HepG2 (cell line): ENCODE measurements around the gene PLEKHN1. TPM values are rescaled to one million over a fixed set of nuclear protein-coding genes. Genes with fewer than 3 reads are reported as not detected.
A peak's percentile ranks its signal among the peaks of the same experiment; 100 is the strongest.

Experiments
- ARHGAP35 ChIP-seq: sonication (generic); formaldehyde crosslinking; IDR thresholded peaks from 2 replicates; pipeline ENCODE4 v1.9.0; 2022; ENCODE audit warnings: mild to moderate bottlenecking, inconsistent platforms, moderate library complexity, missing genetic modification reagents, borderline replicate concordance
- FOXO1 ChIP-seq: sonication (generic); formaldehyde crosslinking; IDR thresholded peaks from 2 replicates; pipeline ENCODE4 v1.4.0; 2020; ENCODE audit warnings: missing genetic modification reagents
- GABPA ChIP-seq, 2 experiments: IDR thresholded peaks; 2 replicates each; pipeline ENCODE4 v1.6.1; 2011 to 2016; ENCODE audit warnings: low read depth in 2 of 2, low read length in 1 of 2, missing biosample characterization in 1 of 2, missing genetic modification characterization in 1 of 2
- GLI4 ChIP-seq: sonication (generic); formaldehyde crosslinking; IDR thresholded peaks from 2 replicates; pipeline ENCODE4 v1.5.1; 2020; ENCODE audit warnings: missing genetic modification reagents, mild to moderate bottlenecking, moderate library complexity, borderline replicate concordance
- IRF2 ChIP-seq: IDR thresholded peaks from 2 replicates; pipeline ENCODE4 v1.6.1; 2018; ENCODE audit warnings: missing genetic modification reagents, missing compliant biosample characterization
- KDM5B ChIP-seq: sonication (generic); formaldehyde crosslinking; IDR thresholded peaks from 2 replicates; pipeline ENCODE4 v1.4.0; 2020; ENCODE audit warnings: missing genetic modification reagents, mild to moderate bottlenecking, borderline replicate concordance
- MEF2D ChIP-seq: sonication (generic); formaldehyde crosslinking; IDR thresholded peaks from 2 replicates; pipeline ENCODE4 v1.5.1; 2020; ENCODE audit warnings: mild to moderate bottlenecking, missing genetic modification reagents
- MXI1 ChIP-seq: IDR thresholded peaks from 3 replicates; pipeline ENCODE4 v1.6.1; 2012; ENCODE audit warnings: low read depth, low read length, inconsistent platforms, borderline replicate concordance
- NFKB2 ChIP-seq: sonication (generic); formaldehyde crosslinking; IDR thresholded peaks from 2 replicates; pipeline ENCODE4 v1.4.0; 2020; ENCODE audit warnings: missing genetic modification reagents, borderline replicate concordance
- RFXANK ChIP-seq: IDR thresholded peaks from 2 replicates; pipeline ENCODE4 v1.6.1; 2016
- TOE1 ChIP-seq: sonication (generic); formaldehyde crosslinking; IDR thresholded peaks from 2 replicates; pipeline ENCODE4 v1.4.0; 2020; ENCODE audit warnings: mild to moderate bottlenecking, missing genetic modification reagents
- ZBTB7A ChIP-seq: sonication (generic); formaldehyde crosslinking; IDR thresholded peaks from 2 replicates; pipeline ENCODE4 v1.8.0; 2022; ENCODE audit warnings: mild to moderate bottlenecking, missing genetic modification reagents
- ZBTB7B ChIP-seq: sonication (generic); formaldehyde crosslinking; IDR thresholded peaks from 2 replicates; pipeline ENCODE4 v1.4.0; 2020; ENCODE audit warnings: missing genetic modification reagents
- ZFY ChIP-seq: sonication (generic); formaldehyde crosslinking; IDR thresholded peaks from 2 replicates; pipeline ENCODE4 v1.4.0; 2020; ENCODE audit warnings: missing genetic modification reagents
- ZKSCAN8 ChIP-seq: IDR thresholded peaks from 2 replicates; pipeline ENCODE4 v1.6.1; 2016; ENCODE audit warnings: borderline replicate concordance, missing genetic modification reagents, missing compliant biosample characterization
- ZMYM4 ChIP-seq: sonication (generic); formaldehyde crosslinking; IDR thresholded peaks from 2 replicates; pipeline ENCODE4 v1.8.1; 2023; ENCODE audit warnings: mild to moderate bottlenecking, missing genetic modification reagents
- ZNF124 ChIP-seq: sonication (generic); formaldehyde crosslinking; IDR thresholded peaks from 2 replicates; pipeline ENCODE4 v1.4.0; 2020; ENCODE audit warnings: missing genetic modification reagents
- ZNF275 ChIP-seq: sonication (generic); formaldehyde crosslinking; IDR thresholded peaks from 2 replicates; pipeline ENCODE4 v1.8.0; 2022; ENCODE audit warnings: missing genetic modification reagents, mild to moderate bottlenecking, inconsistent platforms, borderline replicate concordance
- ZNF776 ChIP-seq: sonication (generic); formaldehyde crosslinking; IDR thresholded peaks from 2 replicates; pipeline ENCODE4 v1.4.0; 2020; ENCODE audit warnings: mild to moderate bottlenecking, missing genetic modification reagents
- ZSCAN21 ChIP-seq: sonication (generic); formaldehyde crosslinking; IDR thresholded peaks from 2 replicates; pipeline ENCODE4 v1.8.0; 2022; ENCODE audit warnings: mild to moderate bottlenecking, missing genetic modification reagents, moderate library complexity, borderline replicate concordance
- ZSCAN25 ChIP-seq: sonication (generic); formaldehyde crosslinking; IDR thresholded peaks from 2 replicates; pipeline ENCODE4 v1.8.0; 2022; ENCODE audit warnings: mild to moderate bottlenecking, missing genetic modification reagents
- ZSCAN9 ChIP-seq: IDR thresholded peaks from 2 replicates; pipeline ENCODE4 v1.6.1; 2016; ENCODE audit warnings: borderline replicate concordance
- polyA plus RNA-seq, 8 experiments: library from polyadenylated mRNA; depleted of rRNA in 3 of 8; stranded (reverse) in 7 of 8; unstranded in 1 of 8; fragments of >200 nt; fragmentation: Illumina TruSeq in 4 of 8; extraction: Trizol in 4 of 8; gene quantifications; 2 replicates each; pipeline versions ENCODE4 v1.2.1 to v1.2.3, GENCODE V29; 2011 to 2016; ENCODE audit warnings: low read depth in 4 of 8, missing spikeins in 1 of 8, mixed read lengths in 1 of 8; ENCODE audit not compliant: insufficient read depth in 1 of 8
- total RNA-seq, 5 experiments: library from RNA; depleted of rRNA; stranded (reverse); fragments of >200 nt; fragmentation: Illumina TruSeq; extraction: Trizol; gene quantifications; 2 replicates each; pipeline ENCODE4 v1.2.3, GENCODE V29; 2016; ENCODE audit warnings: low read depth in 1 of 5
- TF ChIP-seq, protein P1 (sequence below): sonication (generic); formaldehyde crosslinking; IDR thresholded peaks from 2 replicates; pipeline ENCODE4 v1.4.0; 2020; ENCODE audit warnings: mild to moderate bottlenecking, missing genetic modification reagents
- TF ChIP-seq, protein P2 (sequence below): sonication (generic); formaldehyde crosslinking; IDR thresholded peaks from 2 replicates; pipeline ENCODE4 v1.4.0; 2020; ENCODE audit warnings: missing genetic modification reagents, borderline replicate concordance
- TF ChIP-seq, protein P3 (sequence below): sonication (generic); formaldehyde crosslinking; IDR thresholded peaks from 2 replicates; pipeline ENCODE4 v1.4.0; 2020; ENCODE audit warnings: missing genetic modification reagents

Gene PLEKHN1
- total and polyA plus RNA-seq, 2 of the 13 experiments (the other 11 are each of a cell fraction or from before 2014, with no cell fraction given), result 0.42 to 0.58 TPM

DNA sequence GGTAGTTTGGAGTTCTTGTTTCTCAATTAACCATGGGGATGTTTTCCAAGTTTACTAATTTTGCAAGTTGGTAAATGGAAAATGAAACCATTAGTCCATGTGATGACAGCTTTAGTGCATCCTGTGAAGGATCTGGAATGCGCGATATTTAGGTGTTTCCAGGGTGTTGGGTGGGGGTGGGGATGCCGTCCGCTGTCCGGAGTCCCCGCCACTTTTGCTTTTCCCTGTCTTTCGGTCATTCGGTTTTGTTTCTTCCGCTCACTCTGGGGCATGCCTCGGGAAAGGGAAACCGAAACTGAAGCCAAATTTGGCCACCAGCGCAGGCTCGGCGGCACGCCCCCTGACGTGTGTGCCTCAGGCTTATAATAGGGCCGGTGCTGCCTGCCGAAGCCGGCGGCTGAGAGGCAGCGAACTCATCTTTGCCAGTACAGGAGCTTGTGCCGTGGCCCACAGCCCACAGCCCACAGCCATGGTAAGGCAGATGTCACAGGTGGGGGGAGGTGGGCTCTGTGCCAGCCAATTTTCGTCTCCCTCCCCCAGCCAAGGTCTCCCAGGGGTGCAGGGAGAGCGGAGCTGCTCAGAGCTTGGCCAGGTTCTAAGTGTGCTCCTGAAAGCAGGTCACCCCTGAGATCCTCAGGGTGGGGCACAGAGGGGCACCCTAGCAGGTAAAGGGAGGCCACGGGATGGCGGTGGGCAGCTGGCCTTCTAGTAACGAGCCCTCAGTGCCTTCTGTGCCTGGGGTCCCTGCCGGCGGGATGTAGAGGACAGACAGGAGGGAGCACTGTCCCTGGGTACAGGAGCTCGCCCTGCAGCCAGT, 47.0 kb downstream of the PLEKHN1 start, which contains the start of gene ISG15 (continued):
- TF ChIP-seq MEF2D (CRISPR knock-in tag) (peak; percentile 38; the same call in 1 of the 2 replicates), ZKSCAN8 (CRISPR knock-in tag) (0 out of 2 replicates have a peak, but pooled peaks have one; percentile 51), ARHGAP35 (CRISPR knock-in tag) (no peak), ZNF124 (CRISPR knock-in tag) (peak; percentile 25; the same call in 1 of the 2 replicates), NFKB2 (peak; percentile 52; the same call in 1 of the 2 replicates), KDM5B (CRISPR knock-in tag) (peak; percentile 86), MXI1 (peak; percentile 65; the same call in 1 of the 3 replicates), RFXANK (CRISPR knock-in tag) (0 out of 2 replicates have a peak, but pooled peaks have one; percentile 42), ZBTB7B (CRISPR knock-in tag) (peak; percentile 47; the same call in 1 of the 2 replicates), ZMYM4 (CRISPR knock-in tag) (peak; percentile 51; the same call in 1 of the 2 replicates), GLI4 (CRISPR knock-in tag) (peak; percentile 9; the same call in 1 of the 2 replicates), TOE1 (no peak), ZSCAN21 (CRISPR knock-in tag) (peak; percentile 67), ZNF776 (CRISPR knock-in tag) (peak; percentile 31; the same call in 1 of the 2 replicates), ZFY (CRISPR knock-in tag) (0 out of 2 replicates have a peak, but pooled peaks have one; percentile 56), GABPA (IDR thresholded peaks at IDR 0.05; ENCODE audit: low read depth, low read length) (no peak), GABPA (CRISPR knock-in tag; IDR thresholded peaks at IDR 0.05; ENCODE audit: low read depth) (peak; percentile 31; the same call in 1 of the 2 replicates), ZNF275 (0 out of 2 replicates have a peak, but pooled peaks have one; percentile 56), ZBTB7A (CRISPR knock-in tag) (peak; percentile 64; the same call in 1 of the 2 replicates), ZSCAN9 (0 out of 2 replicates have a peak, but pooled peaks have one; percentile 60), FOXO1 (CRISPR knock-in tag) (peak; percentile 55), IRF2 (CRISPR knock-in tag) (peak; percentile 100), ZSCAN25 (CRISPR knock-in tag) (peak; percentile 47; the same call in 1 of the 2 replicates)
- TF ChIP-seq, protein P1, sequence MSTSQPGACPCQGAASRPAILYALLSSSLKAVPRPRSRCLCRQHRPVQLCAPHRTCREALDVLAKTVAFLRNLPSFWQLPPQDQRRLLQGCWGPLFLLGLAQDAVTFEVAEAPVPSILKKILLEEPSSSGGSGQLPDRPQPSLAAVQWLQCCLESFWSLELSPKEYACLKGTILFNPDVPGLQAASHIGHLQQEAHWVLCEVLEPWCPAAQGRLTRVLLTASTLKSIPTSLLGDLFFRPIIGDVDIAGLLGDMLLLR (CRISPR knock-in tag), result peak; percentile 30; the same call in 1 of the 2 replicates
- TF ChIP-seq, protein P2, sequence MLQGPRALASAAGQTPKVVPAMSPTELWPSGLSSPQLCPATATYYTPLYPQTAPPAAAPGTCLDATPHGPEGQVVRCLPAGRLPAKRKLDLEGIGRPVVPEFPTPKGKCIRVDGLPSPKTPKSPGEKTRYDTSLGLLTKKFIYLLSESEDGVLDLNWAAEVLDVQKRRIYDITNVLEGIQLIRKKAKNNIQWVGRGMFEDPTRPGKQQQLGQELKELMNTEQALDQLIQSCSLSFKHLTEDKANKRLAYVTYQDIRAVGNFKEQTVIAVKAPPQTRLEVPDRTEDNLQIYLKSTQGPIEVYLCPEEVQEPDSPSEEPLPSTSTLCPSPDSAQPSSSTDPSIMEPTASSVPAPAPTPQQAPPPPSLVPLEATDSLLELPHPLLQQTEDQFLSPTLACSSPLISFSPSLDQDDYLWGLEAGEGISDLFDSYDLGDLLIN (CRISPR knock-in tag), result no peak
- TF ChIP-seq, protein P3, sequence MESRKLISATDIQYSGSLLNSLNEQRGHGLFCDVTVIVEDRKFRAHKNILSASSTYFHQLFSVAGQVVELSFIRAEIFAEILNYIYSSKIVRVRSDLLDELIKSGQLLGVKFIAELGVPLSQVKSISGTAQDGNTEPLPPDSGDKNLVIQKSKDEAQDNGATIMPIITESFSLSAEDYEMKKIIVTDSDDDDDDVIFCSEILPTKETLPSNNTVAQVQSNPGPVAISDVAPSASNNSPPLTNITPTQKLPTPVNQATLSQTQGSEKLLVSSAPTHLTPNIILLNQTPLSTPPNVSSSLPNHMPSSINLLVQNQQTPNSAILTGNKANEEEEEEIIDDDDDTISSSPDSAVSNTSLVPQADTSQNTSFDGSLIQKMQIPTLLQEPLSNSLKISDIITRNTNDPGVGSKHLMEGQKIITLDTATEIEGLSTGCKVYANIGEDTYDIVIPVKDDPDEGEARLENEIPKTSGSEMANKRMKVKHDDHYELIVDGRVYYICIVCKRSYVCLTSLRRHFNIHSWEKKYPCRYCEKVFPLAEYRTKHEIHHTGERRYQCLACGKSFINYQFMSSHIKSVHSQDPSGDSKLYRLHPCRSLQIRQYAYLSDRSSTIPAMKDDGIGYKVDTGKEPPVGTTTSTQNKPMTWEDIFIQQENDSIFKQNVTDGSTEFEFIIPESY (CRISPR knock-in tag), result peak; percentile 28; the same call in 1 of the 2 replicates
